Smooth muscle cell (in vitro differentiated cells): ENCODE data around the gene MAPT. TPM values are rescaled to one million over a fixed set of nuclear protein-coding genes. Genes with fewer than 3 reads are reported as not detected.

Source experiments
- DNase-seq: peaks from one replicate; lab custom pipeline; 2025; ENCODE audit not compliant: unreplicated experiment; lab: John Stamatoyannopoulos, UW
- H2AFZ ChIP-seq: fragments of 200-600 bp; sonication (generic); 2 replicates; pipeline ENCODE4 v1.6.0; 2016; ENCODE audit warnings: antibody characterized with exemption, low read depth, mild to moderate bottlenecking
- H3F3A ChIP-seq: fragments of 200-600 bp; sonication (generic); 2 replicates; pipeline ENCODE4 v1.6.0; 2017; ENCODE audit warnings: antibody characterized with exemption, low read depth
- H3K27ac ChIP-seq: fragments of 200-600 bp; sonication (generic); 2 replicates; pipeline ENCODE4 v1.5.1; 2016; ENCODE audit warnings: low read depth, mild to moderate bottlenecking
- H3K27me3 ChIP-seq: fragments of 200-600 bp; sonication (generic); 2 replicates; pipeline ENCODE4 v1.6.1; 2016; ENCODE audit warnings: low read depth, mild to moderate bottlenecking
- H3K36me3 ChIP-seq: fragments of 200-600 bp; sonication (generic); 2 replicates; pipeline ENCODE4 v1.5.1; 2016; ENCODE audit warnings: low read depth
- H3K4me1 ChIP-seq: fragments of 200-600 bp; sonication (generic); 2 replicates; pipeline ENCODE4 v1.5.1; 2016; ENCODE audit warnings: low read depth
- H3K4me2 ChIP-seq: fragments of 200-600 bp; sonication (generic); 2 replicates; pipeline ENCODE4 v1.6.0; 2016; ENCODE audit warnings: mild to moderate bottlenecking
- H3K4me3 ChIP-seq: fragments of 200-600 bp; sonication (generic); 2 replicates; pipeline ENCODE4 v1.5.1; 2016; ENCODE audit warnings: mild to moderate bottlenecking
- H3K79me2 ChIP-seq: fragments of 200-600 bp; sonication (generic); 2 replicates; pipeline ENCODE4 v1.6.0; 2016; ENCODE audit warnings: low read depth, mild to moderate bottlenecking
- H3K9ac ChIP-seq: fragments of 200-600 bp; sonication (generic); 2 replicates; pipeline ENCODE4 v1.6.0; 2016; ENCODE audit warnings: low read depth
- H3K9me3 ChIP-seq: fragments of 200-600 bp; sonication (generic); replicated peaks from 2 replicates; pipeline ENCODE4 v1.5.1; 2016; ENCODE audit warnings: low read depth
- H4K20me1 ChIP-seq: fragments of 200-600 bp; sonication (generic); 2 replicates; pipeline ENCODE4 v1.6.0; 2016; ENCODE audit warnings: low read depth
- CTCF ChIP-seq: fragments of 200-600 bp; sonication (generic); IDR thresholded peaks from 2 replicates; pipeline ENCODE4 v1.5.1; 2017; ENCODE audit warnings: borderline replicate concordance, mild to moderate bottlenecking, antibody characterized with exemption; ENCODE audit not compliant: insufficient read depth, poor library complexity, severe bottlenecking
- WGBS: methylation state at CpG from one replicate; pipeline ENCODE4 v1.1.7; 2016; ENCODE audit warnings: low lambda C conversion rate; 5-methylcytosine and 5-hydroxymethylcytosine counted together
- polyA plus RNA-seq: library from polyadenylated mRNA; unstranded; fragments of >200 nt; fragmentation: Nextera tagmentation; extraction: Ambion mirVana; gene quantifications from 2 replicates; pipeline ENCODE4 v1.2.1, GENCODE V29; 2016
- total RNA-seq: library from RNA; depleted of rRNA; stranded (reverse); fragments of >200 nt; gene quantifications from 2 replicates; pipeline ENCODE4 v1.2.3, GENCODE V29; 2014

The MAPT gene
- total and polyA plus RNA-seq, 2 experiments from 2014 or later = 0.49 to 1.7 TPM

- Histone ChIP-seq H3K9me3 (no peaks in the 10 kb centered on the region), H3K27ac (no peak overlapping the region)
Measured at GRCh38 chr17:46024590-46024989, 130.2 kb downstream of the MAPT start.

GRCh38 chr17:46025060-46025459 lies 130.7 kb downstream of the MAPT start:
- 93% methylated on average over 10 of the region's 10 CpGs for WGBS
- Histone ChIP-seq H4K20me1 (peaks cover 22% of the 10 kb centered on the region), H3K9me3 (no peaks in the 10 kb centered on the region), H3K79me2 (no peaks in the 10 kb centered on the region), H3K4me2 (no peak overlapping the region), H3K27me3 (no peaks in the 10 kb centered on the region), H3K9ac (no peak overlapping the region), H3K4me3 (no peak overlapping the region), H2AFZ (no peak overlapping the region), H3K36me3 (no peaks in the 10 kb centered on the region), H3F3A (no peaks in the 10 kb centered on the region), H3K4me1 (peaks cover 7% of the 10 kb centered on the region), H3K27ac (no peak overlapping the region)
- no peak for TF ChIP-seq CTCF
- DNase-seq = no peak

More at GRCh38 chr17:46024590-46024989, 130.2 kb downstream of the MAPT start:
- H3K36me3 ChIP-seq = no peaks in the 10 kb centered on the region
- peaks cover 7% of the 10 kb centered on the region for H3K4me1 ChIP-seq
- peaks cover 17% of the 10 kb centered on the region for H4K20me1 ChIP-seq
- no peak overlapping the region for H2AFZ ChIP-seq
- H3K4me3 ChIP-seq = no peak overlapping the region
- no peak for TF ChIP-seq CTCF
- H3K79me2 ChIP-seq = no peaks in the 10 kb centered on the region
- H3K9ac ChIP-seq = no peak overlapping the region
- H3F3A ChIP-seq = no peaks in the 10 kb centered on the region
- 93% methylated on average over 11 of the region's 14 CpGs for WGBS
- no peak for DNase-seq
- H3K27me3 ChIP-seq = no peaks in the 10 kb centered on the region
- no peak overlapping the region for H3K4me2 ChIP-seq

GRCh38 chr17:46025510-46026165 lies 131.3 kb downstream of the MAPT start:
- Histone ChIP-seq H3F3A (no peaks in the 10 kb centered on the region), H3K4me1 (peaks cover 7% of the 10 kb centered on the region), H3K36me3 (no peaks in the 10 kb centered on the region), H3K27me3 (no peaks in the 10 kb centered on the region), H3K4me3 (no peak overlapping the region), H3K9ac (no peak overlapping the region), H2AFZ (no peak overlapping the region), H3K27ac (no peak overlapping the region), H4K20me1 (peaks cover 27% of the 10 kb centered on the region), H3K79me2 (no peaks in the 10 kb centered on the region), H3K9me3 (no peaks in the 10 kb centered on the region), H3K4me2 (no peak overlapping the region)
- DNase-seq = no peak
- WGBS = 95% methylated on average over 8 of the region's 8 CpGs
- TF ChIP-seq CTCF = no peak
